SK-N-SH treated with all-trans-retinoic acid at 6 μM for 48 hours (cell line): ENCODE results near the gene TTPAL.

Experiments
- ATAC-seq: fragments of 200-7000 bp; cut with Tn5 transposase; 3 replicates; pipeline ENCODE4 v1.9.1; 2020; ENCODE audit warnings: mild to moderate bottlenecking, moderate library complexity
- ARNTL ChIP-seq: fragments of 450-650 bp; formaldehyde crosslinking; IDR thresholded peaks from 2 replicates; pipeline ENCODE4 v1.5.0; 2020; ENCODE audit warnings: low read depth, mild to moderate bottlenecking, moderate library complexity, borderline replicate concordance
- BACH2 ChIP-seq: fragments of 250-450 bp; sonication (Bioruptor Pico); IDR thresholded peaks from 2 replicates; pipeline ENCODE4 v1.9.0; 2021; ENCODE audit warnings: mild to moderate bottlenecking, borderline replicate concordance
- CSDC2 ChIP-seq: fragments of 250-450 bp; sonication (Bioruptor Pico); IDR thresholded peaks from 2 replicates; pipeline ENCODE4 v1.5.0; 2020; ENCODE audit warnings: mild to moderate bottlenecking, moderate library complexity
- ESRRG ChIP-seq: fragments of 250-450 bp; sonication (Bioruptor Pico); IDR thresholded peaks from 2 replicates; pipeline ENCODE4 v1.6.1; 2021; ENCODE audit warnings: mild to moderate bottlenecking
- ISL1 ChIP-seq: fragments of 250-450 bp; sonication (Bioruptor Pico); IDR thresholded peaks from 2 replicates; pipeline ENCODE4 v2.1.2; 2022; ENCODE audit warnings: mild to moderate bottlenecking, moderate library complexity
- OSR1 ChIP-seq: fragments of 250-450 bp; sonication (Bioruptor Pico); IDR thresholded peaks from 2 replicates; pipeline ENCODE4 v1.8.0; 2022; ENCODE audit warnings: moderate library complexity, mild to moderate bottlenecking, inconsistent platforms
- PATZ1 ChIP-seq: fragments of 250-450 bp; sonication (Bioruptor Pico); IDR thresholded peaks from 2 replicates; pipeline ENCODE4 v1.8.0; 2020; ENCODE audit warnings: mild to moderate bottlenecking, moderate library complexity, borderline replicate concordance
- PPARA ChIP-seq: fragments of 250-450 bp; sonication (Bioruptor Pico); IDR thresholded peaks from 2 replicates; pipeline ENCODE4 v1.5.0; 2020; ENCODE audit warnings: mild to moderate bottlenecking, borderline replicate concordance
- RARB ChIP-seq: fragments of 250-450 bp; sonication (Bioruptor Pico); IDR thresholded peaks from 2 replicates; pipeline ENCODE4 v1.8.0; 2021; ENCODE audit warnings: mild to moderate bottlenecking, moderate library complexity
- SNAI2 ChIP-seq: fragments of 250-450 bp; sonication (Bioruptor Pico); IDR thresholded peaks from 2 replicates; pipeline ENCODE4 v1.5.0; 2020; ENCODE audit warnings: mild to moderate bottlenecking, moderate library complexity
- TCF4 ChIP-seq: fragments of 250-450 bp; sonication (Bioruptor Pico); IDR thresholded peaks from 2 replicates; pipeline ENCODE4 v1.8.0; 2021; ENCODE audit warnings: mild to moderate bottlenecking, moderate library complexity, borderline replicate concordance
- TOX ChIP-seq: fragments of 250-450 bp; sonication (Bioruptor Pico); IDR thresholded peaks from 2 replicates; pipeline ENCODE4 v1.8.0; 2021; ENCODE audit warnings: mild to moderate bottlenecking, moderate library complexity, borderline replicate concordance
- TSHZ2 ChIP-seq: fragments of 250-450 bp; sonication (Bioruptor Pico); IDR thresholded peaks from 2 replicates; pipeline ENCODE4 v1.5.0; 2020; ENCODE audit warnings: mild to moderate bottlenecking, moderate library complexity
- ZFP3 ChIP-seq: fragments of 250-450 bp; sonication (Bioruptor Pico); IDR thresholded peaks from 2 replicates; pipeline ENCODE4 v1.5.0; 2020; ENCODE audit warnings: mild to moderate bottlenecking, moderate library complexity
- ZFP30 ChIP-seq: fragments of 450-650 bp; formaldehyde crosslinking; IDR thresholded peaks from 2 replicates; pipeline ENCODE4 v1.5.0; 2022; ENCODE audit warnings: mild to moderate bottlenecking, moderate library complexity
- ZNF8 ChIP-seq: fragments of 450-650 bp; formaldehyde crosslinking; IDR thresholded peaks from 2 replicates; pipeline ENCODE4 v1.5.0; 2020; ENCODE audit warnings: mild to moderate bottlenecking, moderate library complexity
- TF ChIP-seq, protein P1 (sequence below): fragments of 250-450 bp; sonication (Bioruptor Pico); IDR thresholded peaks from 2 replicates; pipeline ENCODE4 v1.5.1; 2020; ENCODE audit warnings: low read depth, mild to moderate bottlenecking, moderate library complexity
- TF ChIP-seq, protein P2 (sequence below): fragments of 250-450 bp; sonication (Bioruptor Pico); IDR thresholded peaks from 2 replicates; pipeline ENCODE4 v1.5.1; 2021; ENCODE audit warnings: mild to moderate bottlenecking, moderate library complexity

TTPAL gene

DNA sequence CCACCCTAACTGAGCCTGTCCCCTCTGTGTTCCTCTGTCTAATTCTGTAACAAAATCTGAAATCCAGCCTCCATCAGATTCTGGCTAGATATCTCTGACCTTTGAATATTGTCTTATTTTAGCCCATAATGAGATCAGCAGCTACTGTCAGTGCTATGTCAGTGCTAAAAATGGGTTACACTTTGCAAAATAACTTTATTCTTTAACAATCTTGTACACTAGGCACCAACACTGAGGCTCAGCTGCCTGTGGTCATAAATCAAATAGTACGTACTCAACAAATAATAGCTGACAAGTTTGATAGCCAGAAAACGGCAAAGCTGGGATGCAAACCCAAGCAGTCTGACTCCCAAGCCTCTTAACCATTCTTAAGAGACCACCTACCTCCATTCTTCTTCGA lies 22.1 kb downstream of the TTPAL start:
- ATAC-seq = no peak
- TF ChIP-seq TCF4 (no peak), ZNF8 (CRISPR knock-in tag) (no peak), PATZ1 (CRISPR knock-in tag) (no peak), CSDC2 (CRISPR knock-in tag) (no peak), TSHZ2 (no peak), RARB (CRISPR knock-in tag) (no peak)
- TF ChIP-seq, protein P1, sequence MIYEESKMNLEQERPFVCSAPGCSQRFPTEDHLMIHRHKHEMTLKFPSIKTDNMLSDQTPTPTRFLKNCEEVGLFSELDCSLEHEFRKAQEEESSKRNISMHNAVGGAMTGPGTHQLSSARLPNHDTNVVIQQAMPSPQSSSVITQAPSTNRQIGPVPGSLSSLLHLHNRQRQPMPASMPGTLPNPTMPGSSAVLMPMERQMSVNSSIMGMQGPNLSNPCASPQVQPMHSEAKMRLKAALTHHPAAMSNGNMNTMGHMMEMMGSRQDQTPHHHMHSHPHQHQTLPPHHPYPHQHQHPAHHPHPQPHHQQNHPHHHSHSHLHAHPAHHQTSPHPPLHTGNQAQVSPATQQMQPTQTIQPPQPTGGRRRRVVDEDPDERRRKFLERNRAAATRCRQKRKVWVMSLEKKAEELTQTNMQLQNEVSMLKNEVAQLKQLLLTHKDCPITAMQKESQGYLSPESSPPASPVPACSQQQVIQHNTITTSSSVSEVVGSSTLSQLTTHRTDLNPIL (CRISPR knock-in tag) = no peak

DNA sequence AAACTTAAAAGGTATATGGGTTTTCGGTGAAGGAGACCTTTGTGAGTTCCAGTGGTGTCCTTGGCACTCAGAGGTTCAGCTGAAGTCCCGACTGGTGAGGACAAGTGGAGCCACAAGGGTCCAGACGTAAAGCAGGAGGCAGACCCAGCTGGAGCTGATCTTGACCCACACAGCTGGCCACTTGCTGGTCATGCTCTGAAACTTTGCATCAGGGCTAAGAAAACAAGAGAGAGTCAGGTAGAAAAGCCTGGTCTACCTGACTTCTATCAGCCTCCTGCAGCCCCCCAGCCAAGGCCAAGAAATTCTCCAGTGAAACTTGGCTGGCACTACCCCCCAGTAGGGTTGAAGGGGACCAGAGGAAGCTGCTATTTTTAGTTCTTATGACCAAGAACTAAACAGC lies 24.5 kb downstream of the TTPAL start:
- no peak for TF ChIP-seq TOX (CRISPR knock-in tag)
- no peak for TF ChIP-seq SNAI2 (CRISPR knock-in tag)
- no peak for TF ChIP-seq ZFP3
- TF ChIP-seq, protein P2, sequence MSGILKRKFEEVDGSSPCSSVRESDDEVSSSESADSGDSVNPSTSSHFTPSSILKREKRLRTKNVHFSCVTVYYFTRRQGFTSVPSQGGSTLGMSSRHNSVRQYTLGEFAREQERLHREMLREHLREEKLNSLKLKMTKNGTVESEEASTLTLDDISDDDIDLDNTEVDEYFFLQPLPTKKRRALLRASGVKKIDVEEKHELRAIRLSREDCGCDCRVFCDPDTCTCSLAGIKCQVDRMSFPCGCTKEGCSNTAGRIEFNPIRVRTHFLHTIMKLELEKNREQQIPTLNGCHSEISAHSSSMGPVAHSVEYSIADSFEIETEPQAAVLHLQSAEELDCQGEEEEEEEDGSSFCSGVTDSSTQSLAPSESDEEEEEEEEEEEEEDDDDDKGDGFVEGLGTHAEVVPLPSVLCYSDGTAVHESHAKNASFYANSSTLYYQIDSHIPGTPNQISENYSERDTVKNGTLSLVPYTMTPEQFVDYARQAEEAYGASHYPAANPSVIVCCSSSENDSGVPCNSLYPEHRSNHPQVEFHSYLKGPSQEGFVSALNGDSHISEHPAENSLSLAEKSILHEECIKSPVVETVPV (CRISPR knock-in tag) = no peak
- no peak for TF ChIP-seq PPARA (CRISPR knock-in tag)
- TF ChIP-seq TCF4 = no peak
- TF ChIP-seq ESRRG (CRISPR knock-in tag) = no peak
- no peak for TF ChIP-seq RARB (CRISPR knock-in tag)
- TF ChIP-seq ARNTL = no peak
- ATAC-seq = no peak

- TF ChIP-seq ESRRG (CRISPR knock-in tag) (no peak), ZFP30 (CRISPR knock-in tag) (no peak), BACH2 (CRISPR knock-in tag) (no peak), PPARA (CRISPR knock-in tag) (no peak)
- TF ChIP-seq, all 23 proteins: peak for 0
- ATAC-seq = peak; percentile 18; the same call in 1 of the 3 replicates
Measured at GRCh38 chr20:44501448-44501847, 25.8 kb downstream of the TTPAL start.

- no peak for TF ChIP-seq ISL1 (CRISPR knock-in tag)
- no peak for TF ChIP-seq ESRRG (CRISPR knock-in tag)
- TF ChIP-seq, protein P2 (CRISPR knock-in tag) = no peak
- TF ChIP-seq PPARA (CRISPR knock-in tag) = no peak
- TF ChIP-seq OSR1 = no peak
- no peak for TF ChIP-seq BACH2 (CRISPR knock-in tag)
- no peak for TF ChIP-seq TCF4
- no peak for TF ChIP-seq PATZ1 (CRISPR knock-in tag)
- TF ChIP-seq, all 23 proteins: peak for 0
- ATAC-seq = no peak
Measured at GRCh38 chr20:44502968-44503367, 27.3 kb downstream of the TTPAL start.
